ENCODE results near the gene KCP.
"Not testable (repeated sequence)": the region's sequence is repeated elsewhere in the genome, so short reads cannot be mapped to it uniquely, and the experiment has no call there.

Gene KCP

GRCh38 chr7:128919881-128920799 lies 9.6 kb upstream of the KCP start:
- no peak for DNase-seq

- DNase-seq = no peak
Measured at GRCh38 chr7:128919241-128919640, 8.7 kb upstream of the KCP start.

- no peak for DNase-seq
Measured at GRCh38 chr7:128918016-128918665, 7.6 kb upstream of the KCP start.

- no peak for DNase-seq
Measured at GRCh38 chr7:128917122-128917521, 6.6 kb upstream of the KCP start.

- no peak for DNase-seq
Measured at GRCh38 chr7:128916643-128916915, 6.1 kb upstream of the KCP start.

- no peak for DNase-seq
Measured at GRCh38 chr7:128915841-128916642, 5.5 kb upstream of the KCP start.

GRCh38 chr7:128915271-128915819 lies 4.8 kb upstream of the KCP start:
- no peak for DNase-seq

- DNase-seq = no peak
Measured at GRCh38 chr7:128914566-128915151, 4.2 kb upstream of the KCP start.

GRCh38 chr7:128913870-128914565 lies 3.5 kb upstream of the KCP start:
- no peak for DNase-seq

GRCh38 chr7:128912709-128913495 lies 2.4 kb upstream of the KCP start:
- not testable (repeated sequence) for DNase-seq

- no peak for DNase-seq
Measured at GRCh38 chr7:128912281-128912680, 1.8 kb upstream of the KCP start.

GRCh38 chr7:128911423-128912031 lies 1.0 kb upstream of the KCP start:
- DNase-seq = no peak

GRCh38 chr7:128909625-128910568 lies 612 bp downstream of the KCP start:
- DNase-seq = no peak

- DNase-seq = no peak
Measured at GRCh38 chr7:128908750-128909624, 1.5 kb downstream of the KCP start.

GRCh38 chr7:128906766-128907559 lies 3.5 kb downstream of the KCP start:
- no peak for DNase-seq

- DNase-seq = no peak
Measured at GRCh38 chr7:128906001-128906765, 4.3 kb downstream of the KCP start.
